ENCODE measurements around the gene ADAMTS4. TPM values are rescaled to one million over a fixed set of nuclear protein-coding genes. Genes with fewer than 3 reads are reported as not detected.

Gene ADAMTS4
- total and polyA plus RNA-seq, 2 of the 4 experiments (the other 2 are of a cell fraction): 0.39 to 0.72 TPM

DNA sequence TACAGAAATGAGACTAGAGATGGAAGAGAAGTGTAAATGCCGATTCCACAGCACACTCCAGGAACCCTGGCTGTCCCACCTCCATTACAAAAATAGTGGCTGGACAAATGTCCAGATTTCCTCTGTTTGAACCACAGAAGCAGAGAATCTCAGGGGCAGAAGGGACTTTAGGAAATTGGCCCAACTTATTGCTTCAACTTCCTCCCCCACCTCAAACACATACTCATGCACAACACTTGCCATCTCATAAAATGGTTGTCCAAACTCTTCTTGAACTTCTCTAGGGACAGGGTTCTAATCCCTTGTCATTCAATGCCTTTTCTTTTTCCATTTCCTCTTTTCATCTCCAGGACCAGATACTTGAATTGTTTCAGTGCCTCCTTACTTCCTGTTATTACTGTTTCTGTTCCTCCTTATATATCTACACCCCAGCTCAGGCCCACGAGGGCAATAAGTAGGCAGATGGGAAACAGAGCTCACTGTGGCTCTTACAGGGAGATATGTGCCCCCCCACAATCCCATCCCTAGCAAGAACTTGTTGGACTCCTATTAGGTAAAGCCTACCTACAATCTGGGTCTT is 13.0 kb downstream of the ADAMTS4 start:
- 0 out of 2 replicates have a peak, but pooled peaks cover 6% of the 10 kb centered on the region for H3K9me1 ChIP-seq (ENCODE audit: insufficient read depth, low read length)
- no peak overlapping the region; the same call in 1 of the 2 replicates for H3K23ac ChIP-seq (ENCODE audit: low read depth, low read length)
- peak overlapping the region; percentile 23 for H2AK9ac ChIP-seq (replicated peaks; ENCODE audit: low read depth, low read length, poor library complexity)
- TF ChIP-seq, protein P1, sequence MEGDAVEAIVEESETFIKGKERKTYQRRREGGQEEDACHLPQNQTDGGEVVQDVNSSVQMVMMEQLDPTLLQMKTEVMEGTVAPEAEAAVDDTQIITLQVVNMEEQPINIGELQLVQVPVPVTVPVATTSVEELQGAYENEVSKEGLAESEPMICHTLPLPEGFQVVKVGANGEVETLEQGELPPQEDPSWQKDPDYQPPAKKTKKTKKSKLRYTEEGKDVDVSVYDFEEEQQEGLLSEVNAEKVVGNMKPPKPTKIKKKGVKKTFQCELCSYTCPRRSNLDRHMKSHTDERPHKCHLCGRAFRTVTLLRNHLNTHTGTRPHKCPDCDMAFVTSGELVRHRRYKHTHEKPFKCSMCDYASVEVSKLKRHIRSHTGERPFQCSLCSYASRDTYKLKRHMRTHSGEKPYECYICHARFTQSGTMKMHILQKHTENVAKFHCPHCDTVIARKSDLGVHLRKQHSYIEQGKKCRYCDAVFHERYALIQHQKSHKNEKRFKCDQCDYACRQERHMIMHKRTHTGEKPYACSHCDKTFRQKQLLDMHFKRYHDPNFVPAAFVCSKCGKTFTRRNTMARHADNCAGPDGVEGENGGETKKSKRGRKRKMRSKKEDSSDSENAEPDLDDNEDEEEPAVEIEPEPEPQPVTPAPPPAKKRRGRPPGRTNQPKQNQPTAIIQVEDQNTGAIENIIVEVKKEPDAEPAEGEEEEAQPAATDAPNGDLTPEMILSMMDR (conservative IDR thresholded peaks at IDR 0.05; ENCODE audit: low read depth, low read length): no peak
- TF ChIP-seq NFE2L2 (IDR thresholded peaks at IDR 0.05; ENCODE audit: low read depth, low read length) (no peak), CEBPB (IDR thresholded peaks at IDR 0.05; ENCODE audit: low read depth, low read length) (no peak), RAD21 (IDR thresholded peaks at IDR 0.05; ENCODE audit: low read length) (no peak), SMC3 (IDR thresholded peaks at IDR 0.05; ENCODE audit: low read depth, low read length) (no peak), MXI1 (IDR thresholded peaks at IDR 0.05; ENCODE audit: borderline replicate concordance, low read depth, low read length) (no peak), CHD1 (IDR thresholded peaks at IDR 0.05; ENCODE audit: low read depth, low read length) (no peak), POLR2A (IDR thresholded peaks at IDR 0.05; ENCODE audit: low read depth, low read length) (no peak), BHLHE40 (IDR thresholded peaks at IDR 0.05; ENCODE audit: low read depth, low read length) (no peak), MAFK (IDR thresholded peaks at IDR 0.05; ENCODE audit: low read depth, low read length) (no peak), RFX5 (IDR thresholded peaks at IDR 0.05; ENCODE audit: low read depth, low read length) (no peak), FOS (IDR thresholded peaks at IDR 0.05; ENCODE audit: low read depth, low read length) (no peak)
- TF ChIP-seq, protein P2, sequence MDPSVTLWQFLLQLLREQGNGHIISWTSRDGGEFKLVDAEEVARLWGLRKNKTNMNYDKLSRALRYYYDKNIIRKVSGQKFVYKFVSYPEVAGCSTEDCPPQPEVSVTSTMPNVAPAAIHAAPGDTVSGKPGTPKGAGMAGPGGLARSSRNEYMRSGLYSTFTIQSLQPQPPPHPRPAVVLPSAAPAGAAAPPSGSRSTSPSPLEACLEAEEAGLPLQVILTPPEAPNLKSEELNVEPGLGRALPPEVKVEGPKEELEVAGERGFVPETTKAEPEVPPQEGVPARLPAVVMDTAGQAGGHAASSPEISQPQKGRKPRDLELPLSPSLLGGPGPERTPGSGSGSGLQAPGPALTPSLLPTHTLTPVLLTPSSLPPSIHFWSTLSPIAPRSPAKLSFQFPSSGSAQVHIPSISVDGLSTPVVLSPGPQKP (IDR thresholded peaks at IDR 0.05; ENCODE audit: borderline replicate concordance, low read depth, low read length): no peak
- H3K4me3 ChIP-seq (ENCODE audit: insufficient read depth, low read depth, low read length): no peak overlapping the region
- no peak overlapping the region for H2AK5ac ChIP-seq (ENCODE audit: low read depth, low read length)
- peak overlapping the region; percentile 3; the same call in 1 of the 2 replicates for H2BK120ac ChIP-seq (ENCODE audit: low read depth, low read length)
- H3K27me3 ChIP-seq (ENCODE audit: control insufficient read depth, insufficient read depth, low read length): no peaks in the 10 kb centered on the region
- in situ Hi-C loops (cut with MboI; ENCODE audit: low sequenced_read_pairs) (no loop called here), dilution Hi-C loops (cut with HindIII; ENCODE audit: low sequenced_read_pairs, unreplicated experiment) (no loop called here), intact Hi-C loops (cut with micrococcal nuclease) (no loop called here)
- H4K8ac ChIP-seq (ENCODE audit: low read depth in 2 of 2, low read length in 2 of 2): peak overlapping the region in 1 of 2 experiments; percentile 57; a peak in 2 of 4 replicates
- H4K91ac ChIP-seq (ENCODE audit: insufficient read depth, low read depth, low read length): no peak overlapping the region
- ChIA-PET CTCF (no interaction called here), POLR2A (ENCODE audit: unreplicated experiment) (no interaction called here)
- no peak overlapping the region for H4K5ac ChIP-seq (ENCODE audit: low read depth, low read length)
- no peak overlapping the region for H3K18ac ChIP-seq (ENCODE audit: low read depth, low read length)
- no CpG with 5 or more reads among the region's 2 CpGs for WGBS, 2 experiments (ENCODE audit: extremely low coverage in 2 of 2, insufficient read length in 1 of 2)
- no TSS peak for BruUV-seq (replicated peaks)
- H2BK20ac ChIP-seq (ENCODE audit: low read depth, low read length): no peak overlapping the region
- H3K9me3 ChIP-seq (ENCODE audit: control insufficient read depth, insufficient read depth, low read length): no peaks in the 10 kb centered on the region
- no peak for DNase-seq
- peak overlapping the region; percentile 47 for H2AFZ ChIP-seq (replicated peaks; ENCODE audit: low read length, poor library complexity)
- no peak overlapping the region for H3K9ac ChIP-seq (ENCODE audit: low read depth, low read length)
- H3K79me1 ChIP-seq (ENCODE audit: low read depth in 1 of 2, low read length in 2 of 2): no peaks in the 10 kb centered on the region
- no peak overlapping the region for H2BK15ac ChIP-seq (ENCODE audit: low read depth, low read length)
- H3K14ac ChIP-seq (replicated peaks; ENCODE audit: low read depth, low read length): no peak overlapping the region; the same call in 1 of the 2 replicates
- ATAC-seq (ENCODE audit: low read depth): no peak
- no peak overlapping the region for H3K56ac ChIP-seq (ENCODE audit: extremely low read depth, insufficient read depth, low read length)
- peaks cover 3% of the 10 kb centered on the region for H3K4me1 ChIP-seq (ENCODE audit: control insufficient read depth, insufficient read depth, low read length)
- H2BK5ac ChIP-seq (ENCODE audit: low read depth, low read length, poor library complexity, severe bottlenecking): no peak overlapping the region
- no peak overlapping the region for H3K4me2 ChIP-seq (ENCODE audit: low read depth, low read length)
- peak overlapping the region; percentile 29; the same call in 1 of the 2 replicates for H3K4ac ChIP-seq (ENCODE audit: low read depth, low read length)
- no peaks in the 10 kb centered on the region for H3K36me3 ChIP-seq (ENCODE audit: control insufficient read depth, insufficient read depth, low read length)
- no peaks in the 10 kb centered on the region for H4K20me1 ChIP-seq (ENCODE audit: insufficient read depth, low read length)
- H3K27ac ChIP-seq (ENCODE audit: insufficient read depth, low read length): no peak overlapping the region

Measured in IMR-90 (cell line).